AG04450 (cell line): ENCODE data around the gene ARIH2. TPM values are rescaled to one million over a fixed set of nuclear protein-coding genes. Genes with fewer than 3 reads are reported as not detected.
A peak's percentile ranks its signal among the peaks of the same experiment; 100 is the strongest.

Source experiments
- CTCF ChIA-PET: fragments of 300-600, 350-600 bp; formaldehyde crosslinking; extraction: SDS; loops from one replicate; lab custom pipeline; 2022; ENCODE audit warnings: antibody characterized with exemption, inconsistent platforms; lab: Charles Lee
- POLR2A ChIA-PET: fragments of 350-600 bp; formaldehyde crosslinking; extraction: SDS; loops from one replicate; lab custom pipeline; 2021; ENCODE audit warnings: antibody characterized with exemption, inconsistent platforms; lab: Yijun Ruan, JAX
- DNase-seq: peaks from one replicate; pipeline ENCODE4 v3.0.0-alpha.2; 2011; ENCODE audit warnings: low read depth, low spot score
- H3K27ac ChIP-seq: one replicate; pipeline ENCODE4 v1.5.1; 2012; ENCODE audit warnings: low read depth, low read length, control low read depth
- H3K27me3 ChIP-seq: one replicate; pipeline ENCODE4 v1.6.0; 2012; ENCODE audit warnings: low read length; ENCODE audit not compliant: control insufficient read depth, insufficient read depth
- H3K4me3 ChIP-seq: 2 replicates; pipeline ENCODE4 v1.5.1; 2011; ENCODE audit warnings: mild to moderate bottlenecking, low read depth, low read length, control low read depth
- H3K9me3 ChIP-seq: 2 replicates; pipeline ENCODE4 v1.5.1; 2012; ENCODE audit warnings: low read length; ENCODE audit not compliant: control insufficient read depth, insufficient read depth
- polyA plus RNA-seq: library from polyadenylated mRNA; depleted of rRNA; stranded (reverse); fragments of >200 nt; gene quantifications from 2 replicates; pipeline ENCODE4 v1.2.3, GENCODE V29; 2011
- TF ChIP-seq, protein P1 (sequence below): IDR thresholded peaks from 2 replicates; pipeline ENCODE4 v1.5.1; 2011; ENCODE audit warnings: low read depth, low read length, control low read depth, inconsistent platforms

ARIH2 gene
- polyA plus RNA-seq, 1 experiment: 77.5 TPM

DNA sequence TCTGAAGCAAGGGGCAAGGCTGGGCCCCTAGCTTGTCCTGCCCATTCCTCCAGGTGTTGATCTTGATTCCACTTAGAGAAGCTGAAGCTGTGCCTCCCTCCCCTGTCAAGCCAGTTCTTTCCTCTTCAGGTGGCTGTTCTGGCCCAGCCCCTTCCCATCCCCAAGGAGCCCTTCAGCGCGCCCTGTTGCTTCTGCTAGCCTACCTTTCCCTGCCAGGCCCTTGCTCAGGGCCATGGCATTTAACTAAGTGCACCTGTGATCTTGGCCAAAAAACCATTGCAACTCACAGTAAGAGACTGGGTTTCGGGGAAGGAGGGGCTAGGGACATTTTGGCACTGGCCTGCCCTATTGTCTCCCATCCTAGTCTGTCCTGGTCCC, 86.7 kb downstream of the ARIH2 start:
- TF ChIP-seq, protein P1, sequence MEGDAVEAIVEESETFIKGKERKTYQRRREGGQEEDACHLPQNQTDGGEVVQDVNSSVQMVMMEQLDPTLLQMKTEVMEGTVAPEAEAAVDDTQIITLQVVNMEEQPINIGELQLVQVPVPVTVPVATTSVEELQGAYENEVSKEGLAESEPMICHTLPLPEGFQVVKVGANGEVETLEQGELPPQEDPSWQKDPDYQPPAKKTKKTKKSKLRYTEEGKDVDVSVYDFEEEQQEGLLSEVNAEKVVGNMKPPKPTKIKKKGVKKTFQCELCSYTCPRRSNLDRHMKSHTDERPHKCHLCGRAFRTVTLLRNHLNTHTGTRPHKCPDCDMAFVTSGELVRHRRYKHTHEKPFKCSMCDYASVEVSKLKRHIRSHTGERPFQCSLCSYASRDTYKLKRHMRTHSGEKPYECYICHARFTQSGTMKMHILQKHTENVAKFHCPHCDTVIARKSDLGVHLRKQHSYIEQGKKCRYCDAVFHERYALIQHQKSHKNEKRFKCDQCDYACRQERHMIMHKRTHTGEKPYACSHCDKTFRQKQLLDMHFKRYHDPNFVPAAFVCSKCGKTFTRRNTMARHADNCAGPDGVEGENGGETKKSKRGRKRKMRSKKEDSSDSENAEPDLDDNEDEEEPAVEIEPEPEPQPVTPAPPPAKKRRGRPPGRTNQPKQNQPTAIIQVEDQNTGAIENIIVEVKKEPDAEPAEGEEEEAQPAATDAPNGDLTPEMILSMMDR: no peak
- no peak for DNase-seq
- POLR2A ChIA-PET: interaction anchor here (4.5 kb wide), 1 partner anchor 15 kb away, joined by 70 read pairs; the partner anchor contains the start of gene P4HTM
- CTCF ChIA-PET: interaction anchor here (0.8 kb wide), 2 partner anchors 16 to 17 kb away, joined by 3 to 4 read pairs; partner anchors contain the start of genes NDUFAF3 and P4HTM
- Histone ChIP-seq H3K27me3 (no peaks in the 10 kb centered on the region), H3K27ac (no peak overlapping the region), H3K4me3 (no peak overlapping the region), H3K9me3 (peaks cover 4% of the 10 kb centered on the region; the same call in 1 of the 2 replicates)

GRCh38 chr3:49005998-49006397, 87.4 kb downstream of the ARIH2 start:
- TF ChIP-seq, protein P1: no peak
- Histone ChIP-seq H3K27ac (peak overlapping the region; percentile 98), H3K4me3 (peak overlapping the region; percentile 93), H3K27me3 (no peaks in the 10 kb centered on the region), H3K9me3 (peaks cover 4% of the 10 kb centered on the region; the same call in 1 of the 2 replicates)
- no peak for DNase-seq
- CTCF ChIA-PET: interaction anchor here (0.8 to 2.6 kb wide), 3 partner anchors 16 to 18 kb away, joined by 4 to 18 read pairs (median 17); partner anchors contain the start of genes NDUFAF3 and P4HTM
- POLR2A ChIA-PET: interaction anchor here (0.6 to 4.5 kb wide), 5 partner anchors 11 to 472 kb away, joined by 7 to 74 read pairs (median 33); partner anchors contain the start of genes DALRD3, IMPDH2, NDUFAF3 and P4HTM

DNA sequence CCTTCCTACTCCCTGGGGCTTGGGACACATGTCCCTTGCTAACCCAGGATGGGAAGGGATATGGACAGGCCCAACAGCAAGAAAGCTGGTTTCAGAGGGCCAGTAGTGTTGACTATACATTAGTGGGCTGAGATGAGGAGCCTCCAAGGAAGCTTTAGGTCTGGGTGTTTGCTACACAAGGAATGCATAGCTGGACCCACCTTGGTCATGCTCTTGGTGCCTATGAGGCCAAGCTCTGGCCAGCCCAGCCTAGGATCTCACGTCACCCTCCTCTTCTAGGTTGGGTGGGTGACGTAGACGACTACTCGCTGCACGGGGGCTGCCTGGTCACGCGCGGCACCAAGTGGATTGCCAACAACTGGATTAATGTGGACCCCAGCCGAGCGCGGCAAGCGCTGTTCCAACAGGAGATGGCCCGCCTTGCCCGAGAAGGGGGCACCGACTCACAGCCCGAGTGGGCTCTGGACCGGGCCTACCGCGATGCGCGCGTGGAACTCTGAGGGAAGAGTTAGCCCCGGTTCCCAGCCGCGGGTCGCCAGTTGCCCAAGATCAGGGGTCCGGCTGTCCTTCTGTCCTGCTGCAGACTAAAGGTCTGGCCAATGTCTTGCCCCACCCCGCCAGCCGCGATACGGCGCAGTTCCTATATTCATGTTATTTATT, 87.9 kb downstream of the ARIH2 start:
- ChIA-PET CTCF (interaction anchor here (0.9 to 2.8 kb wide), 7 partner anchors 9 to 89 kb away, joined by 3 to 24 read pairs (median 5); partner anchors contain the start of genes NDUFAF3, P4HTM and QRICH1), POLR2A (interaction anchor here (0.6 to 4.5 kb wide), 16 partner anchors 10 to 759 kb away, joined by 3 to 74 read pairs (median 6); partner anchors contain the start of genes ARIH2, ATRIP, DALRD3 and IMPDH2)
- TF ChIP-seq, protein P1: no peak
- Histone ChIP-seq H3K9me3 (peaks cover 4% of the 10 kb centered on the region; the same call in 1 of the 2 replicates), H3K27me3 (no peaks in the 10 kb centered on the region), H3K27ac (peak overlapping the region; percentile 98), H3K4me3 (peak overlapping the region; percentile 93)
- DNase-seq: no peak

- peaks cover 4% of the 10 kb centered on the region; the same call in 1 of the 2 replicates for H3K9me3 ChIP-seq
- peak; percentile 96 for DNase-seq
- H3K27ac ChIP-seq: peak within 1 kb of the TSS; percentile 98
- TF ChIP-seq, protein P1: peak; percentile 35; the same call in 1 of the 2 replicates
- peak within 1 kb of the TSS; percentile 93 for H3K4me3 ChIP-seq
- CTCF ChIA-PET: interaction anchor here (0.9 to 2.8 kb wide), 9 partner anchors 10 to 267 kb away, joined by 3 to 24 read pairs (median 5); partner anchors contain the start of genes NDUFAF3, P4HTM and QRICH1
- H3K27me3 ChIP-seq: no peaks in the 10 kb centered on the region
- POLR2A ChIA-PET: interaction anchor here (0.6 to 4.5 kb wide), 18 partner anchors 10 to 969 kb away, joined by 3 to 74 read pairs (median 6); partner anchors contain the start of genes ARIH2, ATRIP, DALRD3 and IMPDH2
Observed at GRCh38 chr3:49007068-49007770, 88.6 kb downstream of the ARIH2 start, which contains the start of gene WDR6. TSS of gene WDR6 (plus strand) at chr3:49007391. CDS start at chr3:49007432, 41 bp downstream.
